GM21723 (cell line): ENCODE results near the gene CCDC28B.

Experiments used
- ATAC-seq: cut with Tn5 transposase; IDR thresholded peaks from one replicate; pipeline ENCODE4 v1.9.1; 2021; ENCODE audit warnings: mild to moderate bottlenecking, moderate library complexity; ENCODE audit not compliant: unreplicated experiment

The CCDC28B gene

GRCh38 chr1:32220746-32221580 is 20.6 kb downstream of the CCDC28B start:
- ATAC-seq: no peak

GRCh38 chr1:32221581-32221979 is 21.2 kb downstream of the CCDC28B start:
- no peak for ATAC-seq

- peak; percentile 90 for ATAC-seq
Measured at GRCh38 chr1:32221980-32222755, 21.8 kb downstream of the CCDC28B start, which contains the start of the genes EIF3I and TMEM234. Gene EIF3I, plus strand, starts transcription at chr1:32222407. Its CDS starts 35 bp downstream, at chr1:32222442. Gene TMEM234, minus strand, starts transcription at chr1:32222353. Its CDS starts 31 bp downstream, at chr1:32222322.

- no peak for ATAC-seq
Measured at GRCh38 chr1:32223683-32224082, 23.3 kb downstream of the CCDC28B start.

- no peak for ATAC-seq
Measured at GRCh38 chr1:32224285-32224684, 23.9 kb downstream of the CCDC28B start.

GRCh38 chr1:32228771-32229170 is 28.4 kb downstream of the CCDC28B start:
- ATAC-seq: no peak

GRCh38 chr1:32231843-32232432 is 31.5 kb downstream of the CCDC28B start:
- no peak for ATAC-seq

- no peak for ATAC-seq
Measured at GRCh38 chr1:32232558-32233304, 32.3 kb downstream of the CCDC28B start.

- ATAC-seq: no peak
Measured at GRCh38 chr1:32234792-32235191, 34.4 kb downstream of the CCDC28B start.

- ATAC-seq: no peak
Measured at GRCh38 chr1:32239337-32239736, 38.9 kb downstream of the CCDC28B start.

- ATAC-seq: no peak
Measured at GRCh38 chr1:32239790-32240139, 39.4 kb downstream of the CCDC28B start.

- no peak for ATAC-seq
Measured at GRCh38 chr1:32240140-32240951, 40.0 kb downstream of the CCDC28B start.

- ATAC-seq: no peak
Measured at GRCh38 chr1:32241001-32241763, 40.8 kb downstream of the CCDC28B start.

GRCh38 chr1:32242341-32242851 is 42.0 kb downstream of the CCDC28B start:
- ATAC-seq: no peak

GRCh38 chr1:32246888-32247273 is 46.5 kb downstream of the CCDC28B start, which contains the start of gene FAM167B:
Gene FAM167B, plus strand, starts transcription at chr1:32247222. Its CDS starts 200 bp downstream, at chr1:32247422.
- no peak for ATAC-seq

GRCh38 chr1:32247452-32247851 is 47.1 kb downstream of the CCDC28B start:
- ATAC-seq: no peak

GRCh38 chr1:32247983-32248889 is 47.8 kb downstream of the CCDC28B start:
- no peak for ATAC-seq
